Liver (tissue), 9 donors: ENCODE results near the gene SYNJ1. TPM values are rescaled to one million over a fixed set of nuclear protein-coding genes. Genes with fewer than 3 reads are reported as not detected.

Source experiments
- DNase-seq: peaks from one replicate; pipeline ENCODE4 v3.0.0-alpha.2; 2017; ENCODE audit warnings: low spot score
- H3K27ac ChIP-seq, 2 donors: one replicate each; pipeline ENCODE4 v1.7.0; 2013; ENCODE audit warnings: inconsistent platforms in 2 of 2, low read length in 2 of 2, control low read depth in 1 of 2, low read depth in 1 of 2, mild to moderate bottlenecking in 1 of 2
- H3K27me3 ChIP-seq, 4 donors: one replicate each; pipeline versions ENCODE4 v1.6.1 to v1.7.0; 2013; ENCODE audit warnings: low read length in 3 of 4, inconsistent platforms in 1 of 4, mild to moderate bottlenecking in 1 of 4, moderate library complexity in 1 of 4; ENCODE audit not compliant: control insufficient read depth in 4 of 4, insufficient read depth in 4 of 4
- H3K36me3 ChIP-seq, 4 donors: one replicate each; pipeline versions ENCODE4 v1.6.1 to v1.7.0; 2013; ENCODE audit warnings: low read length in 3 of 4, mild to moderate bottlenecking in 3 of 4, low read depth in 1 of 4, moderate library complexity in 1 of 4; ENCODE audit not compliant: control insufficient read depth in 4 of 4, insufficient read depth in 3 of 4
- H3K4me1 ChIP-seq, 4 donors: one replicate each; pipeline versions ENCODE4 v1.6.1 to v1.7.0; 2013; ENCODE audit warnings: low read length in 3 of 4, mild to moderate bottlenecking in 3 of 4, moderate library complexity in 1 of 4; ENCODE audit not compliant: control insufficient read depth in 4 of 4, insufficient read depth in 4 of 4
- H3K4me3 ChIP-seq, 3 donors: one replicate each; pipeline versions ENCODE4 v1.6.1 to v1.7.0; 2013; ENCODE audit warnings: low read length in 3 of 3, control low read depth in 1 of 3, low read depth in 1 of 3, mild to moderate bottlenecking in 1 of 3
- H3K9ac ChIP-seq, 2 donors: one replicate each; pipeline ENCODE4 v1.7.0; 2013; ENCODE audit warnings: low read length in 2 of 2, mild to moderate bottlenecking in 2 of 2, moderate library complexity in 2 of 2, control low read depth in 1 of 2, low read depth in 1 of 2
- H3K9me3 ChIP-seq, 4 donors: one replicate each; pipeline versions ENCODE4 v1.6.1 to v1.7.0; 2013; ENCODE audit warnings: low read length in 3 of 4; ENCODE audit not compliant: control insufficient read depth in 4 of 4
- CTCF ChIP-seq: fragments of 150-350 bp; IDR thresholded peaks from 2 replicates; pipeline ENCODE4 v1.5.1; 2017; ENCODE audit warnings: improper control_type of control experiment, low read depth, low read length; ENCODE audit not compliant: missing input control
- EGR1 ChIP-seq, 2 donors: IDR thresholded peaks; 2 replicates each; pipeline ENCODE4 v1.6.1; 2016 to 2018; ENCODE audit warnings: antibody characterized with exemption in 2 of 2, low read depth in 2 of 2
- FOXA2 ChIP-seq: IDR thresholded peaks from 2 replicates; pipeline ENCODE4 v1.6.1; 2016; ENCODE audit warnings: antibody characterized with exemption
- HNF4A ChIP-seq, 2 donors: conservative IDR thresholded peaks; 2 replicates each; pipeline ENCODE4 v1.6.1; 2016; ENCODE audit warnings: antibody characterized with exemption in 2 of 2, mild to moderate bottlenecking in 2 of 2
- HNF4G ChIP-seq: IDR thresholded peaks from 2 replicates; pipeline ENCODE4 v1.6.1; 2016; ENCODE audit warnings: antibody characterized with exemption
- JUND ChIP-seq, 2 donors: IDR thresholded peaks; 2 replicates each; pipeline ENCODE4 v1.6.1; 2016; ENCODE audit warnings: antibody characterized with exemption in 2 of 2
- MAX ChIP-seq: IDR thresholded peaks from 2 replicates; pipeline ENCODE4 v1.6.1; 2016; ENCODE audit warnings: antibody characterized with exemption
- NR2F2 ChIP-seq: IDR thresholded peaks from 2 replicates; pipeline ENCODE4 v1.6.1; 2016; ENCODE audit warnings: antibody characterized with exemption
- RAD21 ChIP-seq, 2 donors: IDR thresholded peaks; 2 replicates each; pipeline ENCODE4 v1.6.1; 2016; ENCODE audit warnings: antibody characterized with exemption in 2 of 2, mild to moderate bottlenecking in 2 of 2
- REST ChIP-seq: IDR thresholded peaks from 2 replicates; pipeline ENCODE4 v1.6.1; 2016; ENCODE audit warnings: antibody characterized with exemption, mild to moderate bottlenecking
- RXRA ChIP-seq, 2 donors: IDR thresholded peaks; 2 replicates each; pipeline ENCODE4 v1.6.1; 2017 to 2018; ENCODE audit warnings: antibody characterized with exemption in 2 of 2, mild to moderate bottlenecking in 1 of 2
- SP1 ChIP-seq: IDR thresholded peaks from 2 replicates; pipeline ENCODE4 v1.6.1; 2018; ENCODE audit warnings: antibody characterized with exemption, mild to moderate bottlenecking
- YY1 ChIP-seq: IDR thresholded peaks from 2 replicates; pipeline ENCODE4 v1.6.1; 2016; ENCODE audit warnings: antibody characterized with exemption, mild to moderate bottlenecking
- ZBTB33 ChIP-seq: IDR thresholded peaks from 2 replicates; pipeline ENCODE4 v1.6.1; 2016; ENCODE audit warnings: antibody characterized with exemption
- WGBS: extraction: QIAGEN DNeasy Blood & Tissue Kit; methylation state at CpG from one replicate; pipeline ENCODE4 v1.1.7; 2013; 5-methylcytosine and 5-hydroxymethylcytosine counted together
- polyA plus RNA-seq, 2 donors: library from polyadenylated mRNA; stranded (reverse) in 1 of 2; unstranded in 1 of 2; fragments of 200-250 nt in 1 of 2; fragments of >200 nt in 1 of 2; fragmentation: Nextera tagmentation in 1 of 2; extraction: Ambion mirVana in 1 of 2; gene quantifications; one replicate each; pipeline versions ENCODE4 v1.2.1 to v1.2.3, GENCODE V29; 2013 to 2015
- total RNA-seq, 2 donors: library from RNA; depleted of rRNA; stranded (reverse); fragments of >200 nt; gene quantifications; one replicate each; pipeline ENCODE4 v1.2.3, GENCODE V29; 2014
- donor health status: healthy.
- donor health status: healthy.
- donor health status: healthy.
- donor health status: healthy.
- donor health status: healthy.

The SYNJ1 gene
- total and polyA plus RNA-seq, 4 donors: 2.5 to 7.2 (median 5.0) TPM

- Histone ChIP-seq H3K27me3 (no peaks in the 10 kb centered on the region), H3K27ac (peak overlapping the region; percentile 48 to 69), H3K4me1 (peaks cover 0 to 16% (median 5%) of the 10 kb centered on the region in 4 donors), H3K9ac (peak overlapping the region in 1 of 2 donors; percentile 93), H3K9me3 (no peaks in the 10 kb centered on the region), H3K36me3 (peaks cover 0 to 9% (median 3%) of the 10 kb centered on the region in 4 donors), H3K4me3 (peak overlapping the region; percentile 76 to 89 (median 77))
- no peak for DNase-seq
- 71% methylated on average over 16 of the region's 16 CpGs for WGBS
- TF ChIP-seq MAX (no peak), JUND (IDR thresholded peaks at IDR 0.05) (no peak), HNF4G (no peak), RXRA (IDR thresholded peaks at IDR 0.05) (no peak), SP1 (no peak), RAD21 (IDR thresholded peaks at IDR 0.05) (no peak), FOXA2 (no peak), NR2F2 (no peak), EGR1 (IDR thresholded peaks at IDR 0.05; ENCODE audit: low read depth in 2 of 2) (no peak), HNF4A (conservative IDR thresholded peaks at IDR 0.05) (no peak), REST (no peak), YY1 (no peak)
Observed at GRCh38 chr21:32613436-32614043, 114.3 kb downstream of the SYNJ1 start.

- 1% methylated on average over 15 of the region's 15 CpGs for WGBS
Observed at GRCh38 chr21:32612999-32613337, 114.8 kb downstream of the SYNJ1 start.

More at GRCh38 chr21:32612999-32613337, 114.8 kb downstream of the SYNJ1 start:
- TF ChIP-seq ZBTB33 (no peak), EGR1 (IDR thresholded peaks at IDR 0.05; ENCODE audit: low read depth in 2 of 2) (no peak), RXRA (IDR thresholded peaks at IDR 0.05) (peak in 1 of 2 donors; percentile 16), JUND (IDR thresholded peaks at IDR 0.05) (no peak), CTCF (no peak)
- H3K4me1 ChIP-seq: peaks cover 0 to 16% (median 5%) of the 10 kb centered on the region in 4 donors
- no peak for DNase-seq
- no peaks in the 10 kb centered on the region for H3K27me3 ChIP-seq
- H3K36me3 ChIP-seq: peaks cover 0 to 9% (median 3%) of the 10 kb centered on the region in 4 donors
- peak overlapping the region; percentile 48 to 69 for H3K27ac ChIP-seq
- peak overlapping the region; percentile 51 to 93 for H3K9ac ChIP-seq
- H3K4me3 ChIP-seq: peak overlapping the region; percentile 76 to 89 (median 77)
- H3K9me3 ChIP-seq: no peaks in the 10 kb centered on the region
